Measurements from ENCODE around the gene MYLK4. TPM values are rescaled to one million over a fixed set of nuclear protein-coding genes. Genes with fewer than 3 reads are reported as not detected.

MYLK4 gene
- total RNA-seq, 1 donor from 2014 or later: 1.0 TPM

GRCh38 chr6:2632976-2633584, 117.6 kb downstream of the MYLK4 start:
- DNase-seq (ENCODE audit: low read depth): no peak

GRCh38 chr6:2632368-2632767, 118.4 kb downstream of the MYLK4 start:
- no peak for DNase-seq (ENCODE audit: low read depth)

- DNase-seq (ENCODE audit: low read depth): peak; percentile 80
These were observed 119.7 kb downstream of the MYLK4 start for GRCh38 chr6:2630891-2631571.

- peak; percentile 99 for DNase-seq (ENCODE audit: low read depth)
These were observed 120.4 kb downstream of the MYLK4 start for GRCh38 chr6:2630359-2630758.

GRCh38 chr6:2626401-2626800, 124.3 kb downstream of the MYLK4 start:
- no peak for DNase-seq (ENCODE audit: low read depth)

GRCh38 chr6:2625581-2625980, 125.1 kb downstream of the MYLK4 start:
- DNase-seq (ENCODE audit: low read depth): no peak

GRCh38 chr6:2624177-2624576, 126.5 kb downstream of the MYLK4 start:
- no peak for DNase-seq (ENCODE audit: low read depth)

GRCh38 chr6:2623295-2623694, 127.4 kb downstream of the MYLK4 start:
- no peak for DNase-seq (ENCODE audit: low read depth)

GRCh38 chr6:2622671-2623070, 128.1 kb downstream of the MYLK4 start:
- DNase-seq (ENCODE audit: low read depth): peak; percentile 6

- DNase-seq (ENCODE audit: low read depth): no peak
These were observed 131.1 kb downstream of the MYLK4 start for GRCh38 chr6:2619651-2620050.

- no peak for DNase-seq (ENCODE audit: low read depth)
These were observed 133.0 kb downstream of the MYLK4 start for GRCh38 chr6:2617729-2618128.

- no peak for DNase-seq (ENCODE audit: low read depth)
These were observed 133.9 kb downstream of the MYLK4 start for GRCh38 chr6:2616811-2617210.

GRCh38 chr6:2615251-2615650, 135.5 kb downstream of the MYLK4 start:
- no peak for DNase-seq (ENCODE audit: low read depth)

- no peak for DNase-seq (ENCODE audit: low read depth)
These were observed 135.9 kb downstream of the MYLK4 start for GRCh38 chr6:2614846-2615245.

GRCh38 chr6:2614155-2614554, 136.6 kb downstream of the MYLK4 start:
- no peak for DNase-seq (ENCODE audit: low read depth)

Other genes starting within 250 kb of the MYLK4 start
- gene WRNIP1, start 14.5 kb upstream of the MYLK4 start, total RNA-seq: 55.2 and 58.5 TPM in 2 replicates
- gene SERPINB1, start 90.9 kb upstream of the MYLK4 start, total RNA-seq: 43.6 and 79.7 TPM in 2 replicates
- 6.0 and 12.2 TPM in 2 replicates for gene SERPINB9, start 152.4 kb upstream of the MYLK4 start, total RNA-seq
- gene SERPINB6, start 220.6 kb upstream of the MYLK4 start, total RNA-seq: 113 and 137 TPM in 2 replicates
- 29.0 and 35.8 TPM in 2 replicates for gene NQO2, start 249.0 kb upstream of the MYLK4 start, total RNA-seq

Data from renal cortical epithelial cell (primary cell).